ENCODE results near the gene HOXD12. TPM values are rescaled to one million over a fixed set of nuclear protein-coding genes. Genes with fewer than 3 reads are reported as not detected.
A peak's percentile ranks its signal among the peaks of the same experiment; 100 is the strongest.

Gene HOXD12
- total and polyA plus RNA-seq, 2 experiments from 2014 or later: not detected

DNA sequence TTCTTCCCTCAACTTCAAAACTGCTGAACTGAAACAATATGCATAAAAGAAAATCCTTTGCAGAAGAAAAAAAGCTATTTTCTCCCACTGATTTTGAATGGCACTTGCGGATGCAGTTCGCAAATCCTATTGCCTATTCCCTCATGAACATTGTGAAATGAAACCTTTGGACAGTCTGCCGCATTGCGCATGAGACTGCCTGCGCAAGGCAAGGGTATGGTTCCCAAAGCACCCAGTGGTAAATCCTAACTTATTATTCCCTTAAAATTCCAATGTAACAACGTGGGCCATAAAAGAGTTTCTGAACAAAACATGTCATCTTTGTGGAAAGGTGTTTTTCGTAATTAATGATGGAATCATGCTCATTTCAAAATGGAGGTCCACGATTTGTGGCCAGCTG is 38.3 kb downstream of the HOXD12 start:
- no peak overlapping the region for H3K27ac Mint-ChIP-seq
- H3K27me3 Mint-ChIP-seq (ENCODE audit: insufficient read depth, low read depth, poor library complexity): peaks cover 98% of the 10 kb centered on the region
- no peak overlapping the region for H2AFZ ChIP-seq

DNA sequence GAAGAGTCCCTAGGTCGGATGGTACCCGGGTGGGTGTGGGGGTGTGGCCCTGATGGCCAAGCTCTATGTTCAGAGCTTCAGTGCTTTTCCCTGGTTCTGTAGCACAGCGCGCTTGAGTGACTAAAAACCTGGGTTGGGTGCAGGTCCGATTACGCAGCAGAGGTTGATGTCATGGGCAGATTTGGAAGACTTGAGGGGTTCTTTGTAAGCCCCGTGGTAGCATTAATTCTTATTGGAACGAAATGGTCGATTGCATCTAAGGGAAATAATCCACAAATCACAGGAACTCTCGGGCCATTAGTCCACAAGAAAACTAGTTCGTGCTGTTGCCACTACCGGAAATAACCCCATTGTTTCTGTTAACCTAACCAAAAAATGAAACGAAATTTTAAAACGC is 38.9 kb downstream of the HOXD12 start:
- Histone ChIP-seq H4K20me1 (replicated peaks; ENCODE audit: insufficient read depth) (peaks cover 52% of the 10 kb centered on the region), H3K36me3 (ENCODE audit: insufficient read depth) (no peaks in the 10 kb centered on the region), H3K4me3 (no peak overlapping the region), H3F3A (replicated peaks; ENCODE audit: low read depth) (peaks cover 44% of the 10 kb centered on the region), H3K27me3 (ENCODE audit: insufficient read depth) (peaks cover 100% of the 10 kb centered on the region), H3K4me2 (no peak overlapping the region), H3K79me2 (replicated peaks; ENCODE audit: insufficient read depth) (no peaks in the 10 kb centered on the region), H3K27ac (ENCODE audit: low read depth) (no peak overlapping the region), H2AFZ (no peak overlapping the region), H3K9me2 (ENCODE audit: insufficient read depth) (no peaks in the 10 kb centered on the region), H3K4me1 (ENCODE audit: insufficient read depth) (peaks cover 37% of the 10 kb centered on the region)
- TF ChIP-seq, protein P1, sequence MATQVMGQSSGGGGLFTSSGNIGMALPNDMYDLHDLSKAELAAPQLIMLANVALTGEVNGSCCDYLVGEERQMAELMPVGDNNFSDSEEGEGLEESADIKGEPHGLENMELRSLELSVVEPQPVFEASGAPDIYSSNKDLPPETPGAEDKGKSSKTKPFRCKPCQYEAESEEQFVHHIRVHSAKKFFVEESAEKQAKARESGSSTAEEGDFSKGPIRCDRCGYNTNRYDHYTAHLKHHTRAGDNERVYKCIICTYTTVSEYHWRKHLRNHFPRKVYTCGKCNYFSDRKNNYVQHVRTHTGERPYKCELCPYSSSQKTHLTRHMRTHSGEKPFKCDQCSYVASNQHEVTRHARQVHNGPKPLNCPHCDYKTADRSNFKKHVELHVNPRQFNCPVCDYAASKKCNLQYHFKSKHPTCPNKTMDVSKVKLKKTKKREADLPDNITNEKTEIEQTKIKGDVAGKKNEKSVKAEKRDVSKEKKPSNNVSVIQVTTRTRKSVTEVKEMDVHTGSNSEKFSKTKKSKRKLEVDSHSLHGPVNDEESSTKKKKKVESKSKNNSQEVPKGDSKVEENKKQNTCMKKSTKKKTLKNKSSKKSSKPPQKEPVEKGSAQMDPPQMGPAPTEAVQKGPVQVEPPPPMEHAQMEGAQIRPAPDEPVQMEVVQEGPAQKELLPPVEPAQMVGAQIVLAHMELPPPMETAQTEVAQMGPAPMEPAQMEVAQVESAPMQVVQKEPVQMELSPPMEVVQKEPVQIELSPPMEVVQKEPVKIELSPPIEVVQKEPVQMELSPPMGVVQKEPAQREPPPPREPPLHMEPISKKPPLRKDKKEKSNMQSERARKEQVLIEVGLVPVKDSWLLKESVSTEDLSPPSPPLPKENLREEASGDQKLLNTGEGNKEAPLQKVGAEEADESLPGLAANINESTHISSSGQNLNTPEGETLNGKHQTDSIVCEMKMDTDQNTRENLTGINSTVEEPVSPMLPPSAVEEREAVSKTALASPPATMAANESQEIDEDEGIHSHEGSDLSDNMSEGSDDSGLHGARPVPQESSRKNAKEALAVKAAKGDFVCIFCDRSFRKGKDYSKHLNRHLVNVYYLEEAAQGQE (IDR thresholded peaks at IDR 0.05; ENCODE audit: unreplicated experiment): no peak
- TF ChIP-seq EZH2phosphoT487 (IDR thresholded peaks at IDR 0.05; ENCODE audit: unreplicated experiment): no peak
- Mint-ChIP-seq H3K4me3 (no peak overlapping the region), H3K27ac (no peak overlapping the region), H3K4me1 (peaks cover 22% of the 10 kb centered on the region), H3K27me3 (ENCODE audit: insufficient read depth, low read depth, poor library complexity) (peaks cover 98% of the 10 kb centered on the region), H3K9me3 (peaks cover 3% of the 10 kb centered on the region; the same call in 1 of the 3 replicates), H3K36me3 (ENCODE audit: low read depth) (no peaks in the 10 kb centered on the region; the same call in 2 of the 3 replicates)
- no peak for DNase-seq (ENCODE audit: low spot score)
- no peak for ATAC-seq

More for the DNA sequence above, 38.3 kb downstream of the HOXD12 start:
- H3K36me3 ChIP-seq (ENCODE audit: insufficient read depth): no peaks in the 10 kb centered on the region
- peaks cover 22% of the 10 kb centered on the region for H3K4me1 Mint-ChIP-seq
- peaks cover 3% of the 10 kb centered on the region; the same call in 1 of the 3 replicates for H3K9me3 Mint-ChIP-seq
- TF ChIP-seq EZH2phosphoT487 (IDR thresholded peaks at IDR 0.05; ENCODE audit: unreplicated experiment) (peak; percentile 27), NANOG (IDR thresholded peaks at IDR 0.05; ENCODE audit: borderline replicate concordance) (no peak), POLR2AphosphoS5 (IDR thresholded peaks at IDR 0.05; ENCODE audit: low read depth) (no peak), EZH2 (IDR thresholded peaks at IDR 0.05; ENCODE audit: low read depth, unreplicated experiment) (peak; percentile 49)
- H4K20me1 ChIP-seq (replicated peaks; ENCODE audit: insufficient read depth): peaks cover 57% of the 10 kb centered on the region
- no peak for ATAC-seq
- peaks cover 38% of the 10 kb centered on the region for H3K4me1 ChIP-seq (ENCODE audit: insufficient read depth)
- H3K79me2 ChIP-seq (replicated peaks; ENCODE audit: insufficient read depth): no peaks in the 10 kb centered on the region
- H3K36me3 Mint-ChIP-seq (ENCODE audit: low read depth): no peaks in the 10 kb centered on the region; the same call in 2 of the 3 replicates
- H3K9me2 ChIP-seq (ENCODE audit: insufficient read depth): no peaks in the 10 kb centered on the region
- H3K27me3 ChIP-seq (ENCODE audit: insufficient read depth): peaks cover 100% of the 10 kb centered on the region
- no peak overlapping the region for H3K4me3 Mint-ChIP-seq
- H3F3A ChIP-seq (replicated peaks; ENCODE audit: low read depth): peaks cover 50% of the 10 kb centered on the region
- no peak overlapping the region for H3K4me3 ChIP-seq
- DNase-seq (ENCODE audit: low spot score): no peak
- H3K4me2 ChIP-seq: no peak overlapping the region
- H3K27ac ChIP-seq (ENCODE audit: low read depth): no peak overlapping the region
